GM13977 (cell line): ENCODE data around the gene TMEM184B.

Source experiments
- DNase-seq: peaks from one replicate; pipeline ENCODE4 v3.0.0; 2012; ENCODE audit warnings: low spot score
- CTCF ChIP-seq: IDR thresholded peaks from 2 replicates; pipeline ENCODE4 v1.5.1; 2012; ENCODE audit warnings: mild to moderate bottlenecking, control low read depth; ENCODE audit not compliant: insufficient read depth; ENCODE audit errors: extremely low read depth, missing control alignments
- in situ Hi-C: fragments of 300-500 bp; cut with MboI; formaldehyde crosslinking; loops from one replicate; pipeline ENCODE4 v1.12.0; 2022; ENCODE audit warnings: low sequenced_read_pairs, low pct_unique_long_range_greater_than_20kb, mixed read lengths, inconsistent platforms; ENCODE audit not compliant: unreplicated experiment

TMEM184B gene

GRCh38 chr22:38305471-38306448, 33.0 kb upstream of the TMEM184B start:
- TF ChIP-seq CTCF = peak; percentile 16
- DNase-seq = peak; percentile 80
- in situ Hi-C loops = no loop called here

GRCh38 chr22:38304526-38304925, 31.7 kb upstream of the TMEM184B start:
- DNase-seq = no peak
- no peak for TF ChIP-seq CTCF
- in situ Hi-C loops = no loop called here

GRCh38 chr22:38303974-38304373, 31.2 kb upstream of the TMEM184B start:
- no peak for TF ChIP-seq CTCF
- no peak for DNase-seq
- in situ Hi-C loops = no loop called here

GRCh38 chr22:38302906-38303305, 30.1 kb upstream of the TMEM184B start:
- in situ Hi-C loops = no loop called here
- no peak for DNase-seq
- TF ChIP-seq CTCF = no peak

GRCh38 chr22:38300946-38301345, 28.1 kb upstream of the TMEM184B start:
- no peak for DNase-seq
- in situ Hi-C loops = no loop called here
- no peak for TF ChIP-seq CTCF

GRCh38 chr22:38300197-38300945, 27.6 kb upstream of the TMEM184B start:
- TF ChIP-seq CTCF = no peak
- no peak for DNase-seq
- in situ Hi-C loops = no loop called here
